HG02852 (cell line): ENCODE data around the gene AHRR.
A peak's percentile ranks its signal among the peaks of the same experiment; 100 is the strongest.

Experiments
- ATAC-seq: cut with Tn5 transposase; IDR thresholded peaks from one replicate; pipeline ENCODE4 v1.9.1; 2021; ENCODE audit warnings: mild to moderate bottlenecking, moderate library complexity; ENCODE audit not compliant: unreplicated experiment

The AHRR gene

GRCh38 chr5:435961-436640 lies 114.6 kb downstream of the AHRR start:
- no peak for ATAC-seq

DNA sequence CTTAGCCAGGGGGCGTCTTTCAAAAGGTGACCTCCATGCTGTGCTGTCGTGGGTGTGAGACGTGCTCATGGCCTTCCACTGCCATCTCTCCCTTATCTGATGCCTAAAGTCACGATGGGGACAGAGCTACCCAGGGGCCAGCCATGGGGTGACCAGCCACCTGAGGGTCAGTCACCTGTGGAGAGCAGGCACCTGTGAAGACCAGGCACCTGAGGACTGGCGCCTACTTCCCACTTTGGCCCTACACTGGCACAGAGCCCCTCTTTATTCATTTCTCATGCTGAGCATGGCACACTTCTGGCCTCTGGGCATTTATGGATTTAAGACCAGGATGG lies 115.1 kb downstream of the AHRR start:
- no peak for ATAC-seq

DNA sequence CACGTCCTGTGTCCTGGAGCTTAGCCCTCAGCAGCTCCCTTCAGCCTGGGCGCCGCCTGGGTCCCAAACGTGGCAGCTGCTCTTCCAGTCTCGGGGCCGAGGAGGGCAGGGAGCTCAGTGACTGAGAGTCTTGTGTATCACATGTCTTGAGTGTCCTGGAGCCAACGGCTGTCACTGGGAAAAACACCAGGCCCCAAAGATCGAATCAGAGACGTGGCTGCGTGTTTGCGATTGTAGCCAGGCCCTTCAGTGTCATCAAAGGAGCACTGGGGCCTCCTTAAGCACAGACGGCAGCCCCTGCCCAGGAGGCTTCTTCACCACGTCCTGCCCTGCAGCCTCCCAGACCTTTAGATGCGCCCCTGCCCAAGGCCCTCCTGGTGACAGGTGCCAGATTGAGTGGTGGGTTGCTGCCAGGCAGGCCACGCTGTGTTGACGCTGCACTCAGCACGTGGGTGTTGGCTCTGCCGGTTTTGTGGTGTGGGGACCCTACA lies 115.8 kb downstream of the AHRR start:
- no peak for ATAC-seq

- ATAC-seq = no peak
Measured at GRCh38 chr5:438481-438981, 117.0 kb downstream of the AHRR start.

- no peak for ATAC-seq
Measured at GRCh38 chr5:439181-439580, 117.7 kb downstream of the AHRR start.

- ATAC-seq = no peak
Measured at GRCh38 chr5:439636-440035, 118.1 kb downstream of the AHRR start.

DNA sequence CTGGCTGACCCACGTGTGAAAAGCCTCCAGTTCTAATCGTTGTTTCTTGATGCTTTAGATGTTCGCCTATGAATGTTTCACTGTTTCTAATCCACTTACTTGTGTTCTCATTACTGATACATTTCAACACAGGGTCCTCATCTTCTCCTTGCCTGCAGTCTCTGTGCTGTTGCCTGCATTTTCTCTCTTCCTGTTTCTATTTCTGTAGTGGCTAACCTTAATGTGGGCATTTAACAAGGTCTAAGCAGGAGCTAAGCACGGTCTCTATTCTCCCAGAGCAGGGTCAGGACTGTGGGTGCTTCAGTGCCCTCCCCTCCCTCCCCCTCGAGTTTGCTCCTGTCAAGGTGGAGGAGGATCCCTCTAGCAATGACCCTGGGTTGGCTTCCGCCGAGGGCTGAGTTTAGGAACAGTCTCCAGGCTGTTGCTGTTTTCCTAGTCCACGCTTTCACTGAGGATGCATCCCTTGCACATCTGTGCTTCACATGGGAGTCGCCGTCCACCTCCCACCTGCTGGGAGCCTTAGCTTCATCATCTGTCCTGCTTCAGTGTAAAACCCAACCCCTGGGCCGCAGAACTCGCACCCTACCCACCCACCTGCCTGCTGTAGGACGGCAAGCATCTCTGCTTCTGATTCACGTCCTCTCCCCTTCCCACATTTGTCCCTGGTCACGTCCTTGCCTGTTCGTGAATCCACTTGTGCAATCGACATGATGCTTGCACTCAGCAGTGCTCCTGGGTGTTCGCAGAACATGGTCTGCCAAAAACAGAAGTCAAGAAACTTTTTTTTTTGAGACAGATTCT lies 119.1 kb downstream of the AHRR start:
- no peak for ATAC-seq

GRCh38 chr5:441996-442334 lies 120.5 kb downstream of the AHRR start:
- ATAC-seq = no peak

DNA sequence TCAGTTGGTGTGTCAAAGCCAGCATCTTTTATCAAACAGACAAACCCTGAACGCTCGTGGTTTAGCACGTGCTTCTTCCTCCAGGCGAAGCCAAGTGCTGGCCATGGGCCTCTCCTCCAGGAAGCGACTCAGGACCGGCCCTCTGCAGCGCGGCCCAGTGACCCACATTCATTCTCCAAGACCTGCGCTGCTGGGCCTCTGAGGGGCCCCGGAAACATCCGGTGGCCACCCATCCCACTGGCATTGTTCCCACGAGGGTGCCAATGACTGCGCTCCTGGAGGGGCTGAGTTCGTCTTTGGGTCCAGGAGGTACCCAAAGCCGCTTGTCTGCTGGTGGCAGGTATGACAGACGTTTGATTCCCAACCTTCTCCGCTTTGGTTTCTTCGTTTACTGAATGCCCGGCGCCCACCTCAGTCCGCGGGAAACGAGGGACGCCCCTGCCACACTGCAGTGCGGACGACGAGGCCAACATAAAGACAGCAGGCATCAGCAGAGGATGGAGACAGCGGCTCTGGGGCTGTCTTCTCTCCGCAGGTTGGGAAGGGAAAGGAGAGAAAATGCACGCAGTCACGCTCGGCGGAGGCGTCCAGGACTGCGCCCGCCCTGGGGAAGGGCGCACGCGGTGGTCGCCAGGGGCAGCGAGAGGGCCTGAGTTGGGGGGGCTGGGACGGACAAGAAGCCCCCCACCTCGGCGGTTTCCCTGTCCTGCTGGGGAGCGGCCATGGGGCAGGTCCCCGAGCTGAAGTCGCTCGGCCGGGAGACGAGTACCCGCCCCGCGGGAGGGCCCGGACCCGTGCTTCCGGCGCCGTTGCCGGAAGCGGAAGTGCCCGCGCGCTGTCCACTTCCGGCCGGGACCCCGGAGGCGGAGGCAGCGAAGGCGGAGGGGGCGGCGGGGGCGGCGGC lies 121.1 kb downstream of the AHRR start, which contains the start of gene EXOC3:
Gene EXOC3 (plus strand): TSS at position 842 of the 904 bp plus-strand sequence. CDS start 3,030 bp downstream, outside the sequence.
- ATAC-seq = peak; percentile 83

GRCh38 chr5:443239-444151 lies 122.0 kb downstream of the AHRR start:
- peak; percentile 19 for ATAC-seq

- no peak for ATAC-seq
Measured at GRCh38 chr5:444226-444625, 122.7 kb downstream of the AHRR start.

- ATAC-seq = no peak
Measured at GRCh38 chr5:445591-445990, 124.1 kb downstream of the AHRR start.

GRCh38 chr5:446066-446882 lies 124.8 kb downstream of the AHRR start:
- ATAC-seq = no peak

GRCh38 chr5:446883-447263 lies 125.4 kb downstream of the AHRR start:
- ATAC-seq = no peak

DNA sequence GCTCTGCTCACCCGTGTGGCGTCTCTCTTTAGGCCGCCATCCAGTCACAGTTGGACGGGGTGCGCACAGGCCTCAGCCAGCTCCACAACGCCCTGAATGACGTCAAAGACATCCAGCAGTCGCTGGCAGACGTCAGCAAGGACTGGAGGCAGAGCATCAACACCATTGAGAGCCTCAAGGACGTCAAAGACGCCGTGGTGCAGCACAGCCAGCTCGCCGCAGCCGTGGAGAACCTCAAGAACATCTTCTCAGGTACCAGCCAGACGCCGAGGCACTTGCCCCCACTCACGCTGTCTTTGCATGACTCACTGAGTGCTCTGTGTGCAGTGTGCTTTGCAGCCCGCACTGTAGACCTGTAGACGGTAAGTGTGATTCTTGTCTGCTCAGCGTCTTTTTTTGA lies 126.0 kb downstream of the AHRR start:
- ATAC-seq = no peak

DNA sequence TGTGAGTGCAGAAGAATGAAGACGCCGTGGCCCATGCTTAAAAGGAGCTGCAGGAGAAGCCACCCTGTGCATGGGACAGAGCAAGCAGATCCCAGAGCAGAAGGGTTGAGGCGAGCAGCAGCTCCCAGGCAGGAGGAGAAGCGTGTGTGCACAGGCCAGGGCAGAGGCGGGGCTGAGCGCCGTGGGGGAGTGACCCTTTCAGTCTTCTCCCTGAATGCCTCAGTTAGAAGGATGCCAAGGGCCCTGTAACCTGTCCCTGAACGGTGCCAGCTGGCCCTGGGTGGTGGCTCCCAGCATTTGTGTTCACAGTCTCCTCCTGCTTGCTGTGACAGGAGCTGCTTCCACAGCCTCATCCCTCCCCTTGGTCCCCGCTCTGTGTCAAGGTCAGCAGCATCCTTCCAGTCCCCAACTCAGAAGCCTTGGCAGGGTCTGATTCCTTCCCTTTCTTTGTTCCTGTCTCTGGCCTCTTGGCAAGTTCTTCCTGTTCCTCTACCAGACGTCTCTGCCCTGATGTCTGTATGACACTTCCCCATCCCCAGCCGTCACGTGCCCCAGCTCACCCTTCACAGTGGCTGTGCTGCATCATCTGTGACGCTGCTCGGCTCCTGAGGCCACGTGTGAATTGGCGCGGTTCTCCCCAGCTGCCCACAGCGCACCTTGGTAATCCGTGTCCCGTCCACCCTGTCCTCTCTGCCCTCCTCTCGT lies 126.7 kb downstream of the AHRR start:
- ATAC-seq = no peak

GRCh38 chr5:448766-449090 lies 127.2 kb downstream of the AHRR start:
- ATAC-seq = no peak

DNA sequence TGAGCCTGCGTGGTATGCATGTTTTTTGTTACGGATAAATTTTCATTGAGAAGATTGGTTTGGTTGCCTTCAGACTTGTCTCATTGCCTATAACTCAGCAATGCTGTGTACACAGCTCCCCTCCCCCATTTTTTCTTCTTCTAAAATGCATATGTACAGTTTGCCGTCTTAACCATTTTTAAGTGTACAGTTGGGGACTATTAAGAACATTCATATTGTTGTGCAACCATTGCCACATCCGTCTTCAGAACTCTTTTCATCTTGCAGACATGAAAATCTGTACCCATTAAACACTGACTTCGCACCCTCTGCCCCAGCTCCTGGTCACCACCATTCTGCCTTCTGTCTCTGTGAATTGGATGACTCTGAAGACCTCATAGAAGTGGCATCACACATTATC lies 127.6 kb downstream of the AHRR start:
- ATAC-seq = no peak
